GM12878 (cell line): ENCODE results near the gene PLA2G2C. TPM values are rescaled to one million over a fixed set of nuclear protein-coding genes. Genes with fewer than 3 reads are reported as not detected.

ENCODE experiments used
- ATAC-seq: fragments of 200-7000 bp; cut with Tn5 transposase; 3 replicates; pipeline ENCODE4 v1.9.1; 2020; ENCODE audit warnings: mild to moderate bottlenecking, moderate library complexity
- BruUV-seq: library from RNA; stranded (reverse); fragments of 400-500 nt; replicated peaks from 2 replicates; lab custom pipeline; 2021; lab: Mats Ljungman, UMichigan
- CTCF ChIA-PET: fragments of 300-600 bp; sonication (Branson Sonifier 250); formaldehyde crosslinking; extraction: SDS; loops from one replicate; lab custom pipeline; 2021; ENCODE audit warnings: inconsistent platforms; lab: Yijun Ruan, JAX
- POLR2A ChIA-PET: fragments of 350-600 bp; formaldehyde crosslinking; extraction: SDS; loops from one replicate; lab custom pipeline; 2021; ENCODE audit warnings: inconsistent platforms; lab: Charles Lee
- RAD21 ChIA-PET: fragments of 300-600 bp; sonication (Branson Sonifier 250); formaldehyde crosslinking; loops from one replicate; lab custom pipeline; 2023; ENCODE audit warnings: antibody characterized with exemption; ENCODE audit not compliant: unreplicated experiment; lab: Charles Lee
- SMC1A ChIA-PET: fragments of 300-600 bp; sonication (Branson Sonifier 250); formaldehyde crosslinking; loops from one replicate; lab custom pipeline; 2023; ENCODE audit not compliant: unreplicated experiment, uncharacterized antibody; lab: Charles Lee
- DNase-seq: peaks from one replicate; pipeline ENCODE4 v3.0.0-alpha.2; 2011; ENCODE audit warnings: low read depth, low spot score
- FAIRE-seq: peaks from 3 replicates; lab custom pipeline; 2011; peaks lifted over from hg19 to GRCh38; lab: Jason Lieb, UNC
- H2AFZ ChIP-seq: 2 replicates; pipeline ENCODE4 v1.6.0; 2011; ENCODE audit warnings: low read depth, low read length, control low read depth; ENCODE audit not compliant: control insufficient read depth
- H3K27ac ChIP-seq: 2 replicates; pipeline ENCODE4 v1.5.1; 2011; ENCODE audit warnings: control low read depth; ENCODE audit not compliant: control insufficient read depth, insufficient read depth
- H3K27me3 ChIP-seq, 2 experiments: replicated peaks in 1 of 2; 2 replicates each; pipeline versions ENCODE4 v1.6.0 to v1.6.1; 2011; ENCODE audit warnings: low read length in 1 of 2; ENCODE audit not compliant: control insufficient read depth in 2 of 2, insufficient read depth in 2 of 2
- H3K36me3 ChIP-seq, 2 experiments: 2 replicates each; pipeline ENCODE4 v1.5.1; 2011; ENCODE audit warnings: low read length in 1 of 2; ENCODE audit not compliant: control insufficient read depth in 2 of 2, insufficient read depth in 2 of 2
- H3K4me1 ChIP-seq: 2 replicates; pipeline ENCODE4 v1.6.1; 2011; ENCODE audit warnings: mild to moderate bottlenecking, low read length, moderate library complexity, mixed read lengths; ENCODE audit not compliant: control insufficient read depth, insufficient read depth
- H3K4me2 ChIP-seq: 2 replicates; pipeline ENCODE4 v1.6.0; 2011; ENCODE audit warnings: control low read depth; ENCODE audit not compliant: control insufficient read depth, insufficient read depth
- H3K4me3 ChIP-seq: fragments of 200-600 bp; sonication (generic); 2 replicates; pipeline ENCODE4 v1.5.1; 2016
- H3K79me2 ChIP-seq: 2 replicates; pipeline ENCODE4 v1.6.0; 2011; ENCODE audit warnings: low read length; ENCODE audit not compliant: control insufficient read depth, insufficient read depth
- H3K9ac ChIP-seq: 2 replicates; pipeline ENCODE4 v1.8.0; 2011; ENCODE audit warnings: low read length, control low read depth, mixed read lengths; ENCODE audit not compliant: control insufficient read depth, insufficient read depth
- H3K9me3 ChIP-seq: replicated peaks from 3 replicates; pipeline ENCODE4 v1.5.1; 2011; ENCODE audit warnings: mild to moderate bottlenecking, low read length; ENCODE audit not compliant: control insufficient read depth, insufficient read depth
- H4K20me1 ChIP-seq: 2 replicates; pipeline ENCODE4 v1.6.0; 2011; ENCODE audit not compliant: control insufficient read depth, insufficient read depth
- ATF3 ChIP-seq: IDR thresholded peaks from 2 replicates; pipeline ENCODE4 v1.6.1; 2011; ENCODE audit warnings: low read depth, mild to moderate bottlenecking, low read length, moderate library complexity, borderline replicate concordance; ENCODE audit errors: extremely low read depth
- CBFB ChIP-seq: IDR thresholded peaks from 2 replicates; pipeline ENCODE4 v1.6.1; 2016; ENCODE audit warnings: antibody characterized with exemption, low read depth
- ESRRA ChIP-seq: IDR thresholded peaks from 2 replicates; pipeline ENCODE4 v1.6.1; 2012; ENCODE audit warnings: mild to moderate bottlenecking, low read length, improper control_type of control experiment
- KAT2A ChIP-seq: conservative IDR thresholded peaks from 2 replicates; pipeline ENCODE4 v1.6.1; 2011; ENCODE audit warnings: low read depth, low read length; ENCODE audit not compliant: control insufficient read depth
- NFYB ChIP-seq: IDR thresholded peaks from 2 replicates; pipeline ENCODE4 v1.6.1; 2011; ENCODE audit warnings: low read depth, mild to moderate bottlenecking, low read length, improper control_type of control experiment, moderate library complexity; ENCODE audit not compliant: insufficient read depth
- PAX8 ChIP-seq: fragments of 450-650 bp; IDR thresholded peaks from 2 replicates; pipeline ENCODE4 v1.6.1; 2017; ENCODE audit warnings: mild to moderate bottlenecking, moderate library complexity
- RFX5 ChIP-seq: IDR thresholded peaks from 2 replicates; pipeline ENCODE4 v1.6.1; 2011; ENCODE audit warnings: low read depth, low read length, improper control_type of control experiment
- SREBF1 ChIP-seq: IDR thresholded peaks from 2 replicates; pipeline ENCODE4 v1.6.1; 2012; ENCODE audit warnings: mild to moderate bottlenecking, low read length
- WGBS: methylation state at CpG from one replicate; pipeline ENCODE4 v1.1.6; 2016; ENCODE audit warnings: low lambda C conversion rate; ENCODE audit not compliant: insufficient replicate concordance, insufficient coverage; ENCODE audit errors: missing lambda C conversion rate; 5-methylcytosine and 5-hydroxymethylcytosine counted together
- in situ Hi-C: fragments of 300-500 bp; cut with MboI; formaldehyde crosslinking; loops from 9 replicates; pipeline ENCODE4 v1.14.3; 2018; ENCODE audit warnings: mixed read lengths
- intact Hi-C: fragments of 100-400 bp; cut with micrococcal nuclease; formaldehyde crosslinking; loops from one replicate; pipeline ENCODE4 v1.14.2; 2022; ENCODE audit not compliant: unreplicated experiment
- polyA plus RNA-seq, 11 experiments: library from polyadenylated mRNA; depleted of rRNA in 4 of 11; unstranded in 6 of 11; stranded (reverse) in 5 of 11; fragments of >200 nt; fragmentation: Nextera tagmentation in 4 of 11; fragmentation: Illumina TruSeq in 1 of 11; extraction: Ambion mirVana in 4 of 11; extraction: Trizol in 1 of 11; gene quantifications; 1 replicate in 1 of 11; 2 replicates in 10 of 11; pipeline versions ENCODE4 v1.2.1 to v1.2.3, GENCODE V29; 2011 to 2016; ENCODE audit warnings: inconsistent platforms in 2 of 11, missing spikeins in 2 of 11, low read depth in 1 of 11
- total RNA-seq, 4 experiments: library from RNA; depleted of rRNA in 3 of 4; stranded (reverse); fragments of >200 nt in 3 of 4; fragmentation: Illumina TruSeq in 1 of 4; extraction: Trizol in 1 of 4; gene quantifications; 2 replicates each; pipeline versions ENCODE4 v1.2.1 to v1.2.3, GENCODE V29; 2013 to 2021

PLA2G2C gene
- total and polyA plus RNA-seq, 10 of the 15 experiments (the other 5 are each of a cell fraction or from before 2014, with no cell fraction given) = 0.05 TPM; not detected in 9

GRCh38 chr1:20168564-20169491 is 17.5 kb downstream of the PLA2G2C start (continued):
- no peak for TF ChIP-seq RFX5
- TF ChIP-seq ATF3 = no peak
- TF ChIP-seq ESRRA = no peak
- TF ChIP-seq PAX8 = no peak
- no peak for TF ChIP-seq NFYB
- TF ChIP-seq CBFB = no peak

- Histone ChIP-seq H3K4me3 (no peak overlapping the region), H3K36me3 (no peaks in the 10 kb centered on the region)
- CTCF ChIA-PET = interaction anchor here (1.6 kb wide), 1 partner anchor 28 kb away, joined by 6 read pairs; no protein-coding TSS in a partner anchor
- intact Hi-C loops = no loop called here
- no TSS peak for BruUV-seq
- TF ChIP-seq KAT2A = no peak
- TF ChIP-seq CBFB = no peak
- no peak for TF ChIP-seq SREBF1
- TF ChIP-seq, all 136 proteins: peak for 0
- Histone ChIP-seq H3K79me2 (no peaks in the 10 kb centered on the region), H4K20me1 (no peaks in the 10 kb centered on the region), H3K9ac (no peak overlapping the region), H3K4me2 (no peak overlapping the region), H3K4me1 (peaks cover 5% of the 10 kb centered on the region), H3K27me3 (no peaks in the 10 kb centered on the region; a peak in 2 of 4 replicates), H3K27ac (no peak overlapping the region), H3K9me3 (no peaks in the 10 kb centered on the region; the same call in 2 of the 3 replicates), H2AFZ (no peak overlapping the region)
- WGBS = 33% methylated on average over 8 of the region's 8 CpGs
- ATAC-seq = no peak
- no peak for FAIRE-seq
- SMC1A ChIA-PET = no interaction called here
- POLR2A ChIA-PET = interaction anchor here (0.6 kb wide), 1 partner anchor 45 kb away, joined by 3 read pairs; no protein-coding TSS in a partner anchor
- RAD21 ChIA-PET = no interaction called here
- in situ Hi-C loops = no loop called here
- no peak for DNase-seq
These were observed 19.2 kb downstream of the PLA2G2C start for GRCh38 chr1:20167126-20167525.
